ENCODE data around the gene PNLDC1. TPM values are rescaled to one million over a fixed set of nuclear protein-coding genes. Genes with fewer than 3 reads are reported as not detected.

Gene PNLDC1
- total RNA-seq, 4 donors from 2014 or later, result not detected

DNA sequence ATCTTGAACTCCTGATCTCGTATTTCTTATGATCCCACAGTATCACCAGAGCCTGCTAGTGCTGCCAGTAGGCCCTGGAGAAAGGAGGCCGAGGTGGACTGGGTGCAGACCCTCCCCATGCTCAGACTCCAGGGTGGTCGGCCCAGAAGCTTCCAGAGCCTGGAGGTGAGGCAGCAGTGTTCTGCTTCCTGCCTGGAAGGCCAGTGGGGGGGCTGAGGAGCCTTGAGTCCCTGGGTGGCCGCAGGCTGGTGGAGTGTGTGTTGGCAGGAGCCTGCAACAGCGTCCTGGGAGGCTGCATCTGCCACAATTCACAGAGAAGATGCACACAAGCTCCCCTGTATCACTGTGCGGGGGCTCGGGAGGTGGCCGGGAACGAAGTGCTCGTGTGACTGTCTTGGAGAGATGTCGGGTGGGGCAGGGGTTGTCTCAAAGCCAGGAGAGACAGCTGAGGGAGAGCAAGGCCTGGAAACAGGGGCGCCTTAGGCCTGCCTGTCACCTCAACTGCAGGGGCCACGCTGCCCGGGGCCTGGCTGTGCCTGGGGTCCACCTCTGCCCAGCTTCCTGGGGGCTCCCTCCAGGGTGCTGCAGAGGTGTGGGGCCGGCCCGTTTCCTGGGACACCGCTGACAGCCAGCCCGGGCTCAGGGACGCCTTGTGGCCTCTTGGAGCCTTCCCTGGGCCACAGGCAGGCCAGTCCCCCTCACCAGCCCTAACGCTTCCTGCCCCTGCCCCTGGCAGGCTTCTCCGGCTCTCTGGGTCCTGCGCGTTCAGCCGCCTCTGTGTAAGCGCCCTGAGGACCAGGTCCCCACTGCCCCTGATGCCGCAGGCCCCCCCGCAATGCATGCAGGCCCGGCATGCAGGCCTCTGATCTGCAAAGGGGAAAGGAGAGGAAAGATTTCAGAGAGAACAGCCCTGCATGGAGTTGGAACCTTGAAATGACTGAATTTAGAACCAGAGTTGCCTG, 66.5 kb downstream of the PNLDC1 start:
- intact Hi-C loops (cut with DNase I; ENCODE audit: low total_unique reads) (loop anchor here (10.0 kb wide), 1 partner anchor 218 kb away; no protein-coding TSS in a partner anchor), in situ Hi-C loops (cut with MboI; ENCODE audit: low sequenced_read_pairs in 4 of 4) (loop anchor here (5.0 to 25.0 kb wide), 6 partner anchors 68 to 596 kb away; no protein-coding TSS in a partner anchor)
- H3K27me3 ChIP-seq, result no peaks in the 10 kb centered on the region
- H3K4me3 ChIP-seq, result no peak overlapping the region
- H3K27ac ChIP-seq, result no peak overlapping the region
- H3K4me1 ChIP-seq, result peaks cover 0 to 3% of the 10 kb centered on the region in 2 donors
- no peak for DNase-seq
- H3K9me3 ChIP-seq, result no peaks in the 10 kb centered on the region
- TF ChIP-seq, protein P1, sequence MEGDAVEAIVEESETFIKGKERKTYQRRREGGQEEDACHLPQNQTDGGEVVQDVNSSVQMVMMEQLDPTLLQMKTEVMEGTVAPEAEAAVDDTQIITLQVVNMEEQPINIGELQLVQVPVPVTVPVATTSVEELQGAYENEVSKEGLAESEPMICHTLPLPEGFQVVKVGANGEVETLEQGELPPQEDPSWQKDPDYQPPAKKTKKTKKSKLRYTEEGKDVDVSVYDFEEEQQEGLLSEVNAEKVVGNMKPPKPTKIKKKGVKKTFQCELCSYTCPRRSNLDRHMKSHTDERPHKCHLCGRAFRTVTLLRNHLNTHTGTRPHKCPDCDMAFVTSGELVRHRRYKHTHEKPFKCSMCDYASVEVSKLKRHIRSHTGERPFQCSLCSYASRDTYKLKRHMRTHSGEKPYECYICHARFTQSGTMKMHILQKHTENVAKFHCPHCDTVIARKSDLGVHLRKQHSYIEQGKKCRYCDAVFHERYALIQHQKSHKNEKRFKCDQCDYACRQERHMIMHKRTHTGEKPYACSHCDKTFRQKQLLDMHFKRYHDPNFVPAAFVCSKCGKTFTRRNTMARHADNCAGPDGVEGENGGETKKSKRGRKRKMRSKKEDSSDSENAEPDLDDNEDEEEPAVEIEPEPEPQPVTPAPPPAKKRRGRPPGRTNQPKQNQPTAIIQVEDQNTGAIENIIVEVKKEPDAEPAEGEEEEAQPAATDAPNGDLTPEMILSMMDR (IDR thresholded peaks at IDR 0.05 in 4 of 5, conservative IDR thresholded peaks at IDR 0.05 in 1 of 5), result no peak
- TF ChIP-seq POLR2A (IDR thresholded peaks at IDR 0.05), result no peak
- no peaks in the 10 kb centered on the region for H3K36me3 ChIP-seq
- ATAC-seq, result no peak

Other genes starting within 250 kb of the PNLDC1 start
- gene SOD2, start 107.0 kb upstream of the PNLDC1 start, total RNA-seq, result over 10,000 TPM; 10,850 to 22,513 (median 13,452) TPM
- gene WTAP, start 72.8 kb upstream of the PNLDC1 start, total RNA-seq, result 100 to 1,000 TPM; 147 to 238 (median 193) TPM
- gene ACAT2, start 38.2 kb upstream of the PNLDC1 start, total RNA-seq, result 1 to 10 TPM in 2 of 4 donors, under 1 TPM in 2; 0.59 to 4.6 (median 2.4) TPM
- 100 to 1,000 TPM; 135 to 256 (median 166) TPM for gene TCP1, start 10.7 kb upstream of the PNLDC1 start, total RNA-seq
- 100 to 1,000 TPM in 1 of 4 donors, 10 to 100 TPM in 3; 54.0 to 122 (median 69.0) TPM for gene MRPL18, start 9.8 kb upstream of the PNLDC1 start, total RNA-seq
- not detected for gene MAS1, start 90.7 kb downstream of the PNLDC1 start, total RNA-seq
- gene IGF2R, start 168.8 kb downstream of the PNLDC1 start, total RNA-seq, result 100 to 1,000 TPM in 3 of 4 donors, 10 to 100 TPM in 1; 56.6 to 134 (median 108) TPM